HG03175 (cell line): Measurements from ENCODE around the gene TBC1D3.
"Not testable (repeated sequence)": the region's sequence is repeated elsewhere in the genome, so short reads cannot be mapped to it uniquely, and the experiment has no call there.

Experiments
- ATAC-seq: cut with Tn5 transposase; IDR thresholded peaks from one replicate; pipeline ENCODE4 v1.9.1; 2021; ENCODE audit warnings: mild to moderate bottlenecking, moderate library complexity; ENCODE audit not compliant: unreplicated experiment

The TBC1D3 gene

GRCh38 chr17:38192455-38192854, at the start of gene TBC1D3:
Gene TBC1D3, minus strand, starts transcription at chr17:38192555. Its CDS starts 1,526 bp downstream, at chr17:38191029.
- ATAC-seq: not testable (repeated sequence)

- not testable (repeated sequence) for ATAC-seq
These were observed 40.4 kb upstream of the TBC1D3 start for GRCh38 chr17:38232790-38233189.

- ATAC-seq: not testable (repeated sequence)
These were observed 33.6 kb upstream of the TBC1D3 start for GRCh38 chr17:38225844-38226495.

- not testable (repeated sequence) for ATAC-seq
These were observed 28.5 kb upstream of the TBC1D3 start for GRCh38 chr17:38220867-38221266.

GRCh38 chr17:38200271-38200670, 7.9 kb upstream of the TBC1D3 start:
- not testable (repeated sequence) for ATAC-seq

- not testable (repeated sequence) for ATAC-seq
These were observed 57.5 kb downstream of the TBC1D3 start for GRCh38 chr17:38134860-38135259.
